GM23248 (cell line): ENCODE data around the gene ZMYND19. TPM values are rescaled to one million over a fixed set of nuclear protein-coding genes. Genes with fewer than 3 reads are reported as not detected.
"Not testable (repeated sequence)": the region's sequence is repeated elsewhere in the genome, so short reads cannot be mapped to it uniquely, and the experiment has no call there.

Source experiments
- DNase-seq: peaks from one replicate; pipeline ENCODE4 v3.0.0-alpha.2; 2015
- H2AFZ ChIP-seq: fragments of 200-600 bp; sonication (generic); 2 replicates; pipeline ENCODE4 v1.6.1; 2016; ENCODE audit warnings: antibody characterized with exemption
- H3F3A ChIP-seq: fragments of 200-600 bp; sonication (generic); 2 replicates; pipeline ENCODE4 v1.6.1; 2016; ENCODE audit warnings: mild to moderate bottlenecking, antibody characterized with exemption, mixed run types; ENCODE audit not compliant: insufficient read depth
- H3K27ac ChIP-seq: fragments of 200-600 bp; sonication (generic); 2 replicates; pipeline ENCODE4 v1.5.1; 2016; ENCODE audit warnings: mild to moderate bottlenecking
- H3K27me3 ChIP-seq: fragments of 200-600 bp; sonication (generic); replicated peaks from 2 replicates; pipeline ENCODE4 v1.6.1; 2016; ENCODE audit warnings: mild to moderate bottlenecking; ENCODE audit not compliant: insufficient read depth
- H3K36me3 ChIP-seq: fragments of 200-600 bp; sonication (generic); 2 replicates; pipeline ENCODE4 v1.6.1; 2016; ENCODE audit warnings: low read depth, mild to moderate bottlenecking
- H3K4me1 ChIP-seq: fragments of 200-600 bp; sonication (generic); 2 replicates; pipeline ENCODE4 v1.6.1; 2016; ENCODE audit warnings: mild to moderate bottlenecking; ENCODE audit not compliant: insufficient read depth
- H3K4me2 ChIP-seq: fragments of 200-600 bp; sonication (generic); one replicate; pipeline ENCODE4 v1.6.1; 2016; ENCODE audit warnings: mild to moderate bottlenecking; ENCODE audit not compliant: unreplicated experiment
- H3K4me3 ChIP-seq: fragments of 200-600 bp; sonication (generic); 2 replicates; pipeline ENCODE4 v1.5.1; 2016; ENCODE audit warnings: mild to moderate bottlenecking
- H3K79me2 ChIP-seq: fragments of 200-600 bp; sonication (generic); 2 replicates; pipeline ENCODE4 v1.6.1; 2016; ENCODE audit warnings: mild to moderate bottlenecking; ENCODE audit not compliant: insufficient read depth
- H3K9ac ChIP-seq: fragments of 200-600 bp; sonication (generic); 2 replicates; pipeline ENCODE4 v1.6.1; 2016; ENCODE audit warnings: mild to moderate bottlenecking
- H3K9me2 ChIP-seq: fragments of 200-600 bp; sonication (generic); 2 replicates; pipeline ENCODE4 v1.6.1; 2016; ENCODE audit warnings: mixed run types, mild to moderate bottlenecking, moderate library complexity; ENCODE audit not compliant: insufficient read depth
- H3K9me3 ChIP-seq: fragments of 200-600 bp; sonication (generic); one replicate; pipeline ENCODE4 v1.6.1; 2017; ENCODE audit warnings: low read depth
- H4K20me1 ChIP-seq: fragments of 200-600 bp; sonication (generic); 2 replicates; pipeline ENCODE4 v1.6.0; 2016; ENCODE audit not compliant: insufficient read depth
- EZH2 ChIP-seq: fragments of 200-600 bp; sonication (generic); IDR thresholded peaks from 2 replicates; pipeline ENCODE4 v1.6.1; 2018; ENCODE audit warnings: antibody characterized with exemption, mild to moderate bottlenecking; ENCODE audit not compliant: insufficient read depth, poor library complexity, severe bottlenecking
- EZH2phosphoT487 ChIP-seq: fragments of 200-600 bp; sonication (generic); IDR thresholded peaks from 2 replicates; pipeline ENCODE4 v1.6.1; 2018; ENCODE audit warnings: antibody characterized with exemption, moderate library complexity, mild to moderate bottlenecking, low read depth; ENCODE audit not compliant: insufficient read depth
- WGBS, 2 experiments: methylation state at CpG; one replicate each; pipeline ENCODE4 v1.1.6; 2015 to 2017; ENCODE audit warnings: low lambda C conversion rate in 2 of 2, low coverage in 1 of 2; ENCODE audit errors: missing lambda C conversion rate in 2 of 2; 5-methylcytosine and 5-hydroxymethylcytosine counted together
- in situ Hi-C: fragments of 300-500 bp; cut with MboI; formaldehyde crosslinking; loops from 2 replicates; pipeline ENCODE4 v1.15.0; 2020
- polyA plus RNA-seq: library from polyadenylated mRNA; unstranded; fragments of >200 nt; fragmentation: Nextera tagmentation; extraction: Ambion mirVana; gene quantifications from 2 replicates; pipeline ENCODE4 v1.2.1, GENCODE V29; 2016
- total RNA-seq: library from RNA; depleted of rRNA; stranded (reverse); fragments of >200 nt; shearing (Covaris generic); gene quantifications from 2 replicates; pipeline ENCODE4 v1.2.3, GENCODE V29; 2014

Gene ZMYND19
- total and polyA plus RNA-seq, 2 experiments from 2014 or later, result 6.1 to 29.6 TPM

DNA sequence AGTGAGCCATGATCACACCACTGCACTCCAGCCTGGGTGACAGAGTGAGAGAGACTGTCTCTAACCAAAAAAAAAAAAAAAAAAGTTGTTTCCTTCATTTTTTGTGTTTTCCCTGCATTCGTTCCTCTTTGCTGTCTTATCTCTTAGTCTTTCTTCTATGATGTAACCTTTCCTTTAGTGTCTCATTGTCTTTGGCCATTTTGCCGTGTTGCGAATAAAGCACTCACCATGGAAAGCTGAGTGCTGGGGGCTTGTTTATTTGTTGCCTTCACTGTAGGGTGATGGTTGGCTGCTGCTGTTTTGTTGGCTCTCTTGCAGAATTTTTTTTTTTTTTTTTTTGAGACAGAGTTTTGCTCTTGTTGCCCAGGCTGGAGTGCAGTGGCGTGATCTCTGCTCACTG lies 36.2 kb upstream of the ZMYND19 start:
- no peak overlapping the region for H3K9ac ChIP-seq
- in situ Hi-C loops, result no loop called here
- H3K27me3 ChIP-seq, result no peaks in the 10 kb centered on the region
- H3K4me1 ChIP-seq, result peaks cover 7% of the 10 kb centered on the region
- no peaks in the 10 kb centered on the region for H3K9me2 ChIP-seq
- H3K79me2 ChIP-seq, result peaks cover 100% of the 10 kb centered on the region
- no peaks in the 10 kb centered on the region for H3K36me3 ChIP-seq
- H4K20me1 ChIP-seq, result peaks cover 3% of the 10 kb centered on the region; the same call in 1 of the 2 replicates
- WGBS, 2 experiments, result 98% methylated on average over 4 of the region's 4 CpGs
- H3K9me3 ChIP-seq, result no peaks in the 10 kb centered on the region
- H3K27ac ChIP-seq, result no peak overlapping the region
- TF ChIP-seq EZH2phosphoT487, result no peak
- no peak for TF ChIP-seq EZH2
- H3K4me2 ChIP-seq, result no peak overlapping the region
- H3F3A ChIP-seq, result 0 out of 2 replicates have a peak, but pooled peaks cover 11% of the 10 kb centered on the region
- no peak for DNase-seq
- no peak overlapping the region for H2AFZ ChIP-seq
- H3K4me3 ChIP-seq, result no peak overlapping the region

DNA sequence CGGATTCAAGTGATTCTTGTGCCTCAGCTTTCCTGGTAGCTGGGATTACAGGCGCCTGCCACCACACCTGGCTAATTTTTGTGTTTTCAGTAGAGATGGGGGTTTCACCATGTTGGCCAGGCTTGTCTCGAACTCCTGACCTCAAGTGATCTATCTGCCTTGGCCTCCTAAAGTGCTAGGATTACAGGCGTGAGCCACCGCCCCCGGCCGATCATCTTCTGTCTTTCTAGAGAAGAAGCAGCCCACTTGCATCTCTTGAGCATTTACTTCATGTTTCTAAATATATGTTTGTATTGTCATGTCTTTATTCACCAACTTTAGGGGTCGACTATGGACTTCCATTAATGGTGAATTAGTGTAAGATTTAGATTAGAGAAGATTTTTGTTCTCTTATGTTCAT lies 31.9 kb upstream of the ZMYND19 start:
- H3K27ac ChIP-seq, DNase-seq, H3K4me2 ChIP-seq, H3K27me3 ChIP-seq, H3K9me2 ChIP-seq, H2AFZ ChIP-seq, in situ Hi-C loops, H3K4me3 ChIP-seq, H3K36me3 ChIP-seq, H3K9ac ChIP-seq, H3K9me3 ChIP-seq, H4K20me1 ChIP-seq: not testable (repeated sequence)
- 75 to 79% methylated on average over 8 of the region's 8 CpGs for WGBS, 2 experiments
- H3K4me1 ChIP-seq, result peaks cover 24% of the 10 kb centered on the region
- peaks cover 20% of the 10 kb centered on the region for H3F3A ChIP-seq
- H3K79me2 ChIP-seq, result peaks cover 93% of the 10 kb centered on the region

DNA sequence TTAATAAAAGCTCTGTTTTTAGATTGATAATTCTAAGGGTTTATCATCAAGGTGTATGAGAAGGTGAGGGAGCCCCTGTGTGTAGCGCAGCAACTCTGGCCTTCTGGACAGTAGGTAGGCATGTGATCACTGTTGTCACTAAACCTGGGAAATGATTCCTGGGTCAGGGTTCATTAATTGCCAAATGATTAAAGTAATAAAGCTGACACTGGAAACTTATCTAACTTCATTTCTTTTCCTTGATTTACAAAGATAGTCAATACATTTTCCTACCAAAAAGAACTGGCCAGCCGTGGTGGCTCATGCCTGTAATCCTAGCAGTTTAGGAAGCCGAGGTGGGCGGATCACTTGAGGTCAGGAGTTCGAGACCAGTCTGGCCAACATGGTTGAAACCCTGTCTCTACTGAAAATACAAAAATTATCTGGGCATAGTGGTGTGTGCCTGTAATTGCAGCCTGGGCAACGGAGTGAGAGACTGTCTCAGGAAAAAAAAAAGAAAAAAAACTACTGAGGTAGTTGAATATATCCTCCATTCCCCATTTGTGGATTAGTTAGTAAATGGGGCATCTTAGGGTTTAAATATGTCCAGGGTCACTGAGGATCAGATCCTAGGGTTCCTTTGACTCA lies 30.9 kb upstream of the ZMYND19 start:
- Histone ChIP-seq H2AFZ (no peak overlapping the region), H3K4me3 (peak overlapping the region; percentile 0; the same call in 1 of the 2 replicates), H3K36me3 (no peaks in the 10 kb centered on the region), H3K27ac (no peak overlapping the region), H3K79me2 (peaks cover 93% of the 10 kb centered on the region), H3K9me2 (no peaks in the 10 kb centered on the region), H3F3A (peaks cover 27% of the 10 kb centered on the region), H3K27me3 (no peaks in the 10 kb centered on the region), H3K4me2 (no peak overlapping the region), H4K20me1 (peaks cover 3% of the 10 kb centered on the region; the same call in 1 of the 2 replicates), H3K4me1 (peaks cover 26% of the 10 kb centered on the region), H3K9me3 (no peaks in the 10 kb centered on the region), H3K9ac (no peak overlapping the region)
- WGBS, 2 experiments, result 52 to 55% methylated on average over 6 of the region's 6 CpGs
- in situ Hi-C loops, result no loop called here
- no peak for TF ChIP-seq EZH2
- DNase-seq, result peak; percentile 64

DNA sequence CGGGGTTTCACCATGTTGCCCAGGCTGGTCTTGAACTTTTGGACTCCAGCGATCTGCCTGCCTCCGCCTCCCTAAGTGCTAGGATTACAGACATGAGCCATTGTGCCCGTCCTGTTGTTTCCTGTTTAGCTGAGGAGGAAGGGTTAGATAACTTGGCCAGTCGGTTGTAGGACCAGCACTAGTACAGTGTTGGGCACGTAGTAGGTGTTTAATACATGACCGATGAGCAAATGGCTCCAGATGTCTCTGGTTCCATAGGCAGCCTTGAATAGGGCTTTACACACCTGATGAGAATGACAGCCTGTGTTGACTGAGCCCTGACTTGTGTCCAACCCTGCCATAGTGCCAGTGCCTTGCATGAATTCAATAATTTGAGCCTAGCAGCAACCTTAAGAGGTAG lies 30.3 kb upstream of the ZMYND19 start:
- Histone ChIP-seq H2AFZ (no peak overlapping the region), H3K27ac (no peak overlapping the region), H4K20me1 (peaks cover 3% of the 10 kb centered on the region; the same call in 1 of the 2 replicates), H3K79me2 (peaks cover 91% of the 10 kb centered on the region), H3K4me2 (peak overlapping the region; percentile 94), H3F3A (peaks cover 27% of the 10 kb centered on the region), H3K9me3 (no peaks in the 10 kb centered on the region), H3K9ac (no peak overlapping the region), H3K9me2 (no peaks in the 10 kb centered on the region), H3K36me3 (no peaks in the 10 kb centered on the region), H3K4me1 (peaks cover 26% of the 10 kb centered on the region), H3K4me3 (peak overlapping the region; percentile 97; the same call in 1 of the 2 replicates), H3K27me3 (no peaks in the 10 kb centered on the region)
- DNase-seq, result no peak
- in situ Hi-C loops, result no loop called here
- TF ChIP-seq EZH2phosphoT487 (no peak), EZH2 (no peak)
- 77 to 80% methylated on average over 7 of the region's 7 CpGs for WGBS, 2 experiments

DNA sequence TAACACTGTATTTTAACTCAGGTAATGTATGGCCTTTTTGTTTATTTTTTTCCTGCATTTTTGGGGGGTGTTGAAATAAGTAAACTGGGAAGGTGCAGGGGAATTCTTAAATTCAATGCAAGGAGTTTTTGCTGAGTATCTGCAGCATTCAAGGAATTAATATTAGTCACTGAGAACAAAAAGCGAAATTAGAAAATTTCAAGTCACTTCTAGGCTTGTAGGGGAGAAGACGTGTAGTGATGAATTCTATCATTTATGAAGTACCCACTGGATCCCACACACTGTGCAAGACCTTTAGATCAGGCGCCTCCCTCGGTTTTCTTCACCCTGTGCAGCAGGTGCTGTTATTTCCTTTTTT lies 29.7 kb upstream of the ZMYND19 start:
- peaks cover 87% of the 10 kb centered on the region for H3K79me2 ChIP-seq
- H3K27me3 ChIP-seq, result no peaks in the 10 kb centered on the region
- H3K9ac ChIP-seq, result peak overlapping the region; percentile 83
- DNase-seq, result no peak
- TF ChIP-seq EZH2, result no peak
- no peak for TF ChIP-seq EZH2phosphoT487
- 62 to 67% methylated on average over 4 of the region's 4 CpGs for WGBS, 2 experiments
- no peaks in the 10 kb centered on the region for H3K9me2 ChIP-seq
- H3K36me3 ChIP-seq, result no peaks in the 10 kb centered on the region
- H2AFZ ChIP-seq, result peak overlapping the region; percentile 80; the same call in 1 of the 2 replicates
- H3K9me3 ChIP-seq, result no peaks in the 10 kb centered on the region
- peak overlapping the region; percentile 70 for H3K27ac ChIP-seq
- in situ Hi-C loops, result no loop called here
- H3F3A ChIP-seq, result peaks cover 27% of the 10 kb centered on the region
- H3K4me3 ChIP-seq, result peak overlapping the region; percentile 97
- peaks cover 3% of the 10 kb centered on the region; the same call in 1 of the 2 replicates for H4K20me1 ChIP-seq
- peak overlapping the region; percentile 94 for H3K4me2 ChIP-seq
- H3K4me1 ChIP-seq, result peaks cover 26% of the 10 kb centered on the region
